GM21723 (cell line): ENCODE results near the gene TMEM238.

Experiments
- ATAC-seq: cut with Tn5 transposase; IDR thresholded peaks from one replicate; pipeline ENCODE4 v1.9.1; 2021; ENCODE audit warnings: mild to moderate bottlenecking, moderate library complexity; ENCODE audit not compliant: unreplicated experiment

TMEM238 gene

DNA sequence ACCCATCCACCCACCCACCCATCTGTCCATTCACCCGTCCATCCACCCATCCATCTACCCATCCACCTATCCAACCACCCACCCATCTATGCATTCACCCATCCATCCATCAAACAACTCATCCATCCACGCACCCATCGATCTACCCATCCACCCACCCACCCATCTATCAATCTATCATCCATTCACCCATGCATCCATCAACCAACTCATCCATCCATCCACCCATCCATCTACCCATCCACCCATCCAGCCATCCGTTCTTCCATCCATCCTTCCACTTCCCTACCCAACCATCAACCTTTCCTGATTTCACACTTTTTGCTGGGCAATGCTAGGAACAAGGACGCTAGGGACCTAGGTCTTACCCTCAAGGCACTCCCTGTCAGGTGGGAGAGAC, 2.1 kb downstream of the TMEM238 start:
- ATAC-seq: no peak

DNA sequence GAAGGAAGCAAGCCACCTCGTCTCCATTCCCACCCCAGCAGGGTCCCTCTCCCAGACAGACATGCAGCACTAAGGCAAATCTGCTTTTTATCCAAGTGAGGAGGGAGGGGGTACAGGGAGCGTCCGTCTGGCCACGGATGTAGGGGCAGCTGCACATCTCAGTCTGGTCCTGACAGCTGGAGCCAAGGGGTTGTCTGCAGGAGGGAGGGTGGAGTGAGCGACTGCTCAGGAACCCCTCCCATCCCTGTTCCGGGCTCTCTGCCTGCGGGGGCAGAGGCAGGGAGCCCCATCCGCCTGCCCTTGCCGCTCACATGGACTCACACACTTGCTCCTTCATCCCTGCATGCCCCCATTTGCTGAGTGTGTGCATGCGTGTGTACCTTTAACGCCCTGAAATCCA, 4.9 kb downstream of the TMEM238 start:
- ATAC-seq: no peak

DNA sequence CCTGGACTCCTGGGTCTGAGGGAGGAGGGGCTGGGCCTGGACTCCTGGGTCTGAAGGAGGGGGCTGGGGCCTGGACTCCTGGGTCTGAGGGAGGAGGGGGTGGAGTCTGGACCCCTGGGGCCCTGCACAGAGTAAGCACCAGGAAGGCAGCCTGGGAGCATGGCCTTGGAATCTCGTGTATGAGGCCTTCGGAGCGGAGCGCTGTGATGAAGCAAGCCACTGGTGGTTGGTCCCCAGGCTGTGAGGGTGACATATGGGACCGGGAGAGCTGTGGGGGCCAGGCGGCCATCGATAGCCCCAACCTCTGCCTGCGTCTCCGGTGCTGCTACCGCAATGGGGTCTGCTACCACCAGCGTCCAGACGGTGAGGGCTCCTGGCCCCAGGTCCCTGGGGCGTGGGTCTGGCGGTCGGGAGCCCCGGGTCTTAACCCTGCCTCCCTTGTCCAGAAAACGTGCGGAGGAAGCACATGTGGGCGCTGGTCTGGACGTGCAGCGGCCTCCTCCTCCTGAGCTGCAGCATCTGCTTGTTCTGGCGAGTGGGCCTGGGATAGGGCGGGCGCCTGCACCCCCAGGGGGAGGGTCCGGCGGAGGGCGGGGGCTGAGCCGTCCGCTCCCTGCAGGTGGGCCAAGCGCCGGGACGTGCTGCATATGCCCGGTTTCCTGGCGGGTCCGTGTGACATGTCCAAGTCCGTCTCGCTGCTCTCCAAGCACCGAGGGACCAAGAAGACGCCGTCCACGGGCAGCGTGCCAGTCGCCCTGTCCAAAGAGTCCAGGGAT, 6.5 kb downstream of the TMEM238 start:
- no peak for ATAC-seq

DNA sequence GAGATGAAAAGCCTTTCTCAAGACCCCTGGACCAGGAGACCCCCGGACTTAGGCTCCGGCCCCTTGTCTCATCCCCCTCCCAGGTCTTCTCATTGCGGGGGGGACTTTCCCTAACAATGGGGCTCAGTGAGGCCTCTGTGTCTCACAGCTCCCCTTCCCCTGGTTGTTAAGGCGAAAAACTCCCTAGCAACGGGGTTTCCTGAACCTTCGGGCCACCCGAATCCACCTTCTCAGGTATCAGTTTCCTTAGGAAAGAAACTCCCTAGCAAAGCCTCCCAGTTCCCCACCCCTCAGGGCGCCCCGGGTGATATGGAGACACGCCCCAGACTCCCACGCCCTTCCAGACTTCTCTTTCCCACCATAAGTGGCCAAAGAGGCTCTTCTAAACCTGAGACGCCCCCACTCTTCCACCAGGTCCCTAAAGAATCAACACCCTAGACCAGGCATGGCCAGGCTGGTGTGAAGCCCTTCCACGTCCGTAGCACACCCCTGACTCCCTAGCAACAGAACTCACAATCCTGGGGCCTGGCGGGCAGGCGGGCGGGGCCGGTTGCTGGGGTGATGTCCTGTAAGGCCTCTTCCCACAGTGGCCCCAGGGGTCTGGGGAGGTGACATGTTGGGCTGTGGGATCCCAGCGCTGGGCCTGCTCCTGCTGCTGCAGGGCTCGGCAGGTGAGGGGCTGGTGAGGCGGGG, 7.7 kb downstream of the TMEM238 start, which contains the start of gene TMEM190:
TSS of gene TMEM190 (plus strand) at position 586 of the 693 bp plus-strand sequence. CDS start at position 614, 28 bp downstream.
- no peak for ATAC-seq

DNA sequence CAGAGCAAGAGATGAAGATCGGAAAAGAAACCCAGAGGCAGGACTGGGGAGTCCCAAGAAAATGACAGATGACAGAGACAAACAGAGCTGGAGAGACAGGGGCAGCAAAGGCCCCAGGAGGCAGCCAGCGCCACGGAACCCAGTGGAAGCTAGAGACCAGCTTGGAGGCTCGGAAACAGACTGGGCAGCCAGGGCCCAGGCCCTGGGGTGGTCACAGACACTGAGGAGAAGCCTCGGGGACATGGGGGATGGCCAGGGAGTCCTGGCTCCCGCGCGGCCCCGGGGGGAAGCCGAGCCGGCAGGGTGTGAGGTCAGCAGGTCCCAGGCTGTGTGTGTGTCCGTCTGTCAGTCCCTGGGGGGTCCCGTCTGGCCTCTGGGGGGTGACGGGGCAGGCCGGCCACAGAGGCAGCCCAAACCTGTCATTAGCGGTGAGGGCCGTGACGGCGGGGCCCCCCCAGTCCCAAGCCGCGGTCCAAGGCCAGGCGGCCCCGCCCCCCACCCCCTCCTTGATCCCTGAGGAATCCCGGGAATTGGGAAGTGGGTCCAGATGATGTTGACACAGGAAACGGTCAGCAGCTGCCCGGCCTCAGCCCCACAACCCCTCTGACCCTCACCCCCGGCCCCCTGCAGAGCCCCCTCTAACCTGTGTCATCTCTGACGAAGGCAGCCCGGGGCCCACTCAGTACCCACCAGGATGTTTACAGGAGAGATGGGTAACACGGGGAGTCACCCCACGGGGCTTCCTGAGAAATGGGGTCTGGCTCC, 9.9 kb downstream of the TMEM238 start:
- no peak for ATAC-seq

DNA sequence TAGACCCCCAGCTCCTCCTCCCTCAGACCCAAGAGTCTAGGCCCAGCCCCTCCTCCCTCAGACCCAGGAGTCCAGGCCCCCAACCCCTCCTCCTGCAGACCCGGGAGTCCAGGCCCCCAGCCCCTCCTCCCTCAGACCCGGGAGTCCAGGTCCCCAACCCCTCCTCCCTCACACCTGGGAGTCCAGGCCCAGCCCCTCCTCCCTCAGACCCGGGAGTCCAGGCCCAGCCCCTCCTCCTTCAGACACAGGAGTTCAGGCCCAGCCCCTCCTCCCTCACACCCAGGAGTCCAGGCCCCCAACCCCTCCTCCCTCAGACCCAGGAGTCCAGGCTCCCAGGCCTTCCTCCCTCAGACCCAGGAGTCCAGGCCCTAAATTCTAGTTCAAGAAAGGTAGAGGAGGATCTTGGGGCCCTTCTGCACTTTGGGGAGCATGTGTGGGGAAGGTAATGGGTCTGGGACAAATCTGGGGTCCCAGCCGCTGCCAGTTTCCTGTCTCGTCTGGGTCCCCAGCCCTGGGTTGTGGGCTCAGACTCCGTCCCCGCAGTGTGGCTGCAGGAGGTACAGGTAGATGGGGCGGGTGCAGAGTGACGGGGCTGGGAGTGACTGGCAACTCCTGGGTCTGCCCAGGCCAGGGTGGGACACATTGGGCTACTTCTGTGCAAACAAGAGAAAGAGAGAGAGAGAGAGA, 10.6 kb downstream of the TMEM238 start:
- ATAC-seq: no peak

DNA sequence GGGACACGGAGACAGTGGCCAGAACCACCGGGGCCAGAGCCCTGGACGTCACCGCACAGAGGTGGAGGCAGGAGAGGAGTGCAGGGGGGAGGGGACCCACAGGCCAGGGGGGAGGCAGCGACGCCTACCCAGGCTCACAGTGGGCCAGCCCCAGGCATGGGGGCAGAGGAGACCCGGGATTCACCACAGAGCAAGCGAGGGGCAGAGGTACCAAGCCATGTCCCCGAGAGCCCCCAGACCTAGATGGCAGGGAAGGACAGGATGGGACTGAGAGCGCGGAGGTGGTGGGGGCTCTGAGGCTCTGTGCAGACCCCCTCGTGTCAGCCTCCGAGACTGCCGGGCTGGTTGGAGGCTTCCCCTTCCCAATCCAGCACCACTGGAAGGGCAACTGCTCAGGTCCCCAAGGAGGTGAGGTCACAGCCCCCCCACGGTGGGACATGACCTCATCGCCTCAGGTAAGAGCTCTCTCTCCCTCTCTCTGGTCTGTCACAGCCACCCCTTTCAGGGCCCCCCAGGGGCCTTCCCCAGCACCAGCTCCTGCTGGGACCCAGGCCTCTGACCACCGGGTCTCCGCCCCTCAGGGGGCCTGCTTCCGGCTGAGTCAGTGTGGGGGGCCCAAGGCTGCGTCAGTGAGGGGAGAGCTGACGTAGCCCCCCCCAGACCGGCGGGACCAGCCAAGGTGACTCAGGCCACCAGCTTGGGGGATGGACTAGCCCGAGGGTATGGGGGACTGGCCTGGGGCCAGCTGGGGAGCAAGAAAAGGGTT, 11.6 kb downstream of the TMEM238 start:
- ATAC-seq: no peak

DNA sequence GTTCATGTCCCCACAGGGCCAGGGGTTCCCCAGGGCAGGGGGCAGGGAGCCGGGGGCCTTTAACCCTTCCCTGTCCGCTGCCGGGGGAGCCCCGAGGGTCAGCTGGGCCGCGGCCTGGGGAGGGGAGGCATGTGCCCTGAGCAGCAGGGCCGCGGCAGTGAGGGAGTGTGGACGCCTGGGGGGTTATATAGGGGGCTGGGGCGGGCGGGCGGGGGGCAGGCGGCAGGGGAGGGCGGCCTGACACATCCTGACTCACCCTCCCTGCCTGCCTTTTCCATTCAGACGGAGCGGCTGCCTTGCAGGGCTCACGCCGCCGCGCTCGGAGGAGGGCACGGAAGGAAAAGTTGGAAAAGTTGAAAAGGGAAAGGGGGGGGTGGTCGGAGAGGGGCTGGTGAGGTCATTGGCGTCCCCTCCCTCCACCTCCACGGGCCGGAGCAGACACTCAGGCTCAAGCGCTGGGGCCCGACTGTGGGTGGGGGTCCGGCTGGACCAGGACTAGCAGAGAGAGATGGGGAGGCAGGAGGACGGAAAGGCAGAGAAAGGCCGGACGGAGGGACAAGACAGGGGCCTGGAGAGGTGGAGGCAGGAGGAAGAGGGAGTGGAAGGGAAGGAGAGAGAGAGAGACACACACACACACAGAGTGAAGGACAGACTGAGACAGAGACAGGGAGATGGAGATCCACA, 13.6 kb downstream of the TMEM238 start, which contains the start of gene IL11:
TSS of gene IL11 (minus strand) at position 159 of the 684 bp plus-strand sequence. CDS start at position 6, 153 bp downstream.
- no peak for ATAC-seq

DNA sequence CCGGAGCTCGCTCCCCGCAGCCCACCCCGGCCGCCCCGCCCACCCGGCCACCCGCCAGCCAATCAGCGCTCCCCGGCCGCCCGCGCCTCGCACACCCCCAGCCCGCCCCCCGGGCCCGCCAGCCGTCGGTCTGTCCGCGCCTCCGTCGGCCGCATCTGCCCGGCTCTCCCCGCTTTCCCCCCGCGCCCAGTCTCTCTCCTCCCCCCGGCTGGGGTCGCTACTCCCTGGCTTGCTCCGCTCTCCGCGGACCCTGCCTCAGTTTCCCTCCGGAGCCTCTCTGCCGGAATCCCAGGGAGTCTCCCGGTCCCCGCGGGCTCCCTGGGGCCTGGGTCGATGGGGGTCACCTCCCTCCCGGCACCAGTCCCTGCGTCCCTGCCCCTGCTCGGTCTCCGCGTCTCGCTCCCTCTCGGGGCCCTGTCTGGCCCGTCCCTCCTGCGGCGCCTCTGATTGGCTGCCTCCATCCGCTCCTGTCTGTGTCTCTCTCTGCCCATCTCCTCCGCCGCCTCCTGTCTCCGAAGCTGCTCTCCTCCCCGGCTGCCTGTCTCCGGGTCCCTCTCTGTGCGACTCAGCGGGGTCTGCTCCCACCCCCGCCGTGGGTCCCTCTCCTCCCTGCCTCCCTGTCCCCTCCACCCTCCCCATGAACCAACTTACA, 14.3 kb downstream of the TMEM238 start:
- no peak for ATAC-seq

DNA sequence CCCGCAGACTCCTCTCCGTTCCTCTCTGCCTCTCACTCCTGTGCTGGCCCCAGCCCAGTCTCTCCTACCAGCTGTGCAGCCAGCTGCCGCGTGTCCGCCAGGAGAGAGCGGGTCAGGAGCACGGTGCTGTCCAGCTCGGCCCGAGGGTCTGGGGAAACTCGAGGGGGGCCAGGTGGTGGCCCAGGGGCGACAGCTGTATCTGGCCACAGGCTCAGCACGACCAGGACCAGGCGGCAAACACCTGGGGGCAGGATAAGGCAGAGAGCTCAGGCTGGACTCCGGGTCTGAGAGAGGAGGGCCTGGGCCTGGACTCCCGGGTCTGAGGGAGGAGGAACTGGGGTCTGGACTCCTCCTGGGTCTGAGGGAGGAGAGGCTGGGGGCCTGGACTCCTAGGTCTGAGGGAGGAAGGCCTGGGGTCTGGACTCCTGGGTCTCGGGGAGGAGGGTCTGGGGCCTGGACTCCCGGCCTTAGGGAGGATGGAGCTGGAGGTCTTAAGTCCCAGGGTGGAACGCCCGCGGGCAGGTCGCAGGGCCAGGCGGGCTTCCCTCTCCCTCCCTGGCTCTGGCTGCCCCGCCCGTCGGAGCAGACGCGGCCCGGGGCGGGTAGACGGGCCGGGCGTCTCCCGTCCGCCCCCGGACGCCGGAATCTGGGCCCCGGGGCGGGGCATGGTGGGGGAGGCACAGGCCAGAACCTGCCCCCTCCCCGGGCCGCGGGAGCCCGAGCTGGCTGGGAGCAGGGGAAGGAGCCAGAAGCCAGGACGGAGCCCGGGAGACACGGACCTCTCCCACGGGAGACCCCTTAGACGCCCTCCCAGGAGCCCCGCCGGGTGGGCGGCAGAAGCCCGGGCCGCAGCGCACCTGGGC, 15.2 kb downstream of the TMEM238 start:
- ATAC-seq: no peak

DNA sequence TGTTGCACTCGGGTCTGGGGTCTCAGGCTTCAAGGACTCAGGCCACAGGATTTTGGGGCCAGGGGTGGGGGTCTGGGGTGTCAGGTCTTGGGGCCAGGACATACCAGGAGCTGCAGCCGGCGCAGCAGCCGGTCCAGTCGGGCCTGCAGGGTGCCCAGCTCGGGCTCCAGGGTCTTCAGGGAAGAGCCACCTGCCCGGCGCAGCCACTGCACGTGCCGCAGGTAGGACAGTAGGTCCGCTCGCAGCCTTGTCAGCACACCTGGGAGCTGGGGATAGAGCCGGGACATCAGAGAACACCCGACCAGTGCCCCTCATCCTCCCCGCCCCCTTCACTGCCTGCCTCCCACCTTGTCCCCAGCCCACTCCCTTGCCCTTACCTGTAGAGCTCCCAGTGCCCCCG, 16.0 kb downstream of the TMEM238 start:
- no peak for ATAC-seq

DNA sequence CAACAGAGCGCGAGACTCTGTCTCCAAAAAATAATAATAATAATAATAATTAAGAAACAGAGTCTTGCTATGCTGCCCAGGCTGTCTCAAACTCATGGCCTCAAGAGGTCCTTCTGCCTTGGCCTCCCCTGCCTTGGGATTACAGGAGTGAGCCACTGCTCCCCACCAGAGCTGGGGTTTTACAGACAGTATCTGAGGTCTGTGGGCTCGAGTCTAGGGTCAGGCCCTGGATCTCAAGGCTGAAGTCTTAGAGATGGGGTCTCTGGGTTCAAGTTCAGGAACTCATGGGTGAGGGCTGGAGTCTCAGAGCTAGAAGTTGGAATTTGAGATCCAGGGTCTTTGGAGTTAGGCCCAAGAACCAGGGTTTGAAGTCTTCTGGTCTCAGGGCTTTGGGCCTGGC, 17.3 kb downstream of the TMEM238 start:
- ATAC-seq: no peak

DNA sequence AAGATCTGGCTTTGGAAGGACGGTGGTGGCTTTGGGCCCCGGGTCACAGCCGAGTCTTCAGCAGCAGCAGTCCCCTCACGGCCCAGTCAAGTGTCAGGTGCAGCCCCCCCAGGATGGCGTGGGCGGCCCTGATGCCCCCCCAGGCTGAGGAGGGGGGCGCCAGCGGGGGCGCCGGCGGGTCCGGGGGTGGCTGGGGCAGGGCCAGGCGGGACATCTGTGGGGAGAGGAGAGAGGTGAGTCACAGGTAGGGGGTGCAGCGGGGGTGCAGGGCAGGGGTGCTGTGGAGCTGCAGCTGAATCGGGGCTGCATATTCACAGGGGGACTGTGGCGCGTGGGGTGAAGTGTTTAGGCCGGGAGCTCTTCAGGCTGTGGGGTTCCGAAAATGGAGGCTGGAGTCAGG, 18.1 kb downstream of the TMEM238 start:
- no peak for ATAC-seq

DNA sequence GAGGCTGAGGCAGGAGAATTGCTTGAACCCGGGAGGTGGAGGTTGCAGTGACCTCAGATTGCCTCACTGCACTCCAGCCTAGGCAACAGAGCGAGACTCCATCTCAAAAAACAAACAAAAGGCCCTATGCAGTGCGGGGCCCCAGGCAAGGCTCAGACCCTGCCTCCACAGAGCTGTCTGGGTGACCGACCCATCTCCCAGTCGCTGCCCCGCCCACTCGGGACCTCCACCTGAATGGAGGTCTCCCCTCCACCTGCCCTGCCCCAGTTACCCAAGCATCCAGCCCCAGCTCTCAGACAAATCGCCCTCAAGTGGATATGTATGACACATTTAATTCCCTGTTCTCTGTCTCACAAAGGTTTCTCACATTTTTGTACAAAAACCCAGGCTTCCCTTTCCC, 18.8 kb downstream of the TMEM238 start:
- ATAC-seq: no peak

DNA sequence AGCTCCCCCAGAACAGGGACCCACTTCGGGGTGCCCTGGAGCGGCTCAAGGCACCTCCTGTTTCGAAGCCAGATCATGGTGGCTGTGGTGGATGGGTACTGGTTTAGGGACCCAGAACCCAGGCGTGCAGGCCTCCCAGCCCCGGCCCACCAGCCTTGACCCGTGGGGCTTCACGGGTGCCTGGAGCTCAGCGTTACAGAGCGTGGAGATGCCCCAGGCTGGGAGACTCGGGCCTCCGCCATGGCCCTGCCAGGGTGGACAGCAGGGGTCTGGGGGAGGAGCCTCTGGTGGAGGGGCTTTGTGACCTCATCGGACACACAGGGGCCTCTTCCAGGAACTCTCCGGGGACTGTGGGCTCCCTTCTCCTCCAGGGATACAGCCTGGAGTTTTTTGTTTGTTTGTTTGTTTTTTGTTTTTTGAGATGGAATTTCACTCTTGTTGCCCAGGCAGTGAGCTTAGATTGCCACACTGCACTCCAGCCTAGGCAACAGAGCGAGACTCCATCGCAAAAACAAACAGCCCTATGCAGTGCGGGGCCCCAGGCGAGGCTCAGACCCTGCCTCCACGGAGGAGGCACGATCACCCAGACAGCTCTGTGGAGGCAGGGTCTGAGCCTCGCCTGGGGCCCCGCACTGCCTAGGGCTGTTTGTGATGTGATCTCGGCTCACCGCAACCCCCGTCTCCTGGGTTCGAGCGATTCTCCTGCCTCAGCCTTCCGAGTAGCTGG, 20.9 kb downstream of the TMEM238 start, which contains the start of gene GARIN5B:
TSS of gene GARIN5B (minus strand) at position 271 of the 727 bp plus-strand sequence. CDS start at position 77, 194 bp downstream.
- ATAC-seq: no peak

DNA sequence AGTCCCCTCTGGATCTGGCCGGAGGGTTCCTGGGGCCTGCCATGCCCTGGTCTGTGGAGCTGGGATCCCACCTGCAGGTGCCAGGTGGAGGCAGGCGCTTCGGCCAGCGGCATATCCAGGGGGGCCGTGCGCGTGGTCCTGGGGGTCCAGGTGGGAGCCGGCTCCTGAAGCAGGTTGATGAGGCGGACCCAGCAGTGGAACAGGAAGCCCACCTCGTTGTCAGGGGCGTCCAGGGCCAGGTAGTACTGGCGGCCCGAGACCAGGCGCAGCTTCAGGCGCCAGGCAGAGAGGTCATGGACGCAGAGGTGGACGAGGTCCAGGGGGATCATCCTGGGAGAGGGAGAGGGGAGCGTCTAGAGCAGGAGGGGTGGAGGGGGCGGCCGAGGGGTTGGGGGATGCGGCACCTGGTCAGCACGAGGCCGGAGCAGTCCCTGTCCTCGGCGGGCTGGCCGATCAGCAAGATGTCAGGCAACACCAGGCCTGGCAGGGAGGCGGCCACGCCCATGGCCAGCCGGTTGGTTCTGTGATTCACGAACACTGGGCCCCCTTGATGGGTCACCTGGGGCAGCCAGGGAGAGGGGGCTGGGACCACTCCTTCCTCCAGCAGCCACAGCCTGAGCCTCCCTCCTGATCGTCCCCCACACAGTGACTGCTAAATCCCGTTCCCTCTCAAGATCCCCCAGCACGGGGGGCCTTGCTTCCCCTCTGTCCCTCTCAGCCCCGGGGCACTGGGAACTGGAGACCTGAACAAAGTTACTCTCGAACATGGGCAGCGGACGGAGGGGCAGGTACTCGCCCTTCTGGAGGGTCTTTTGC, 21.7 kb downstream of the TMEM238 start:
- no peak for ATAC-seq
